ENCODE results near the gene THADA.
"Not testable (repeated sequence)": the region's sequence is repeated elsewhere in the genome, so short reads cannot be mapped to it uniquely, and the experiment has no call there.

Gene THADA

DNA sequence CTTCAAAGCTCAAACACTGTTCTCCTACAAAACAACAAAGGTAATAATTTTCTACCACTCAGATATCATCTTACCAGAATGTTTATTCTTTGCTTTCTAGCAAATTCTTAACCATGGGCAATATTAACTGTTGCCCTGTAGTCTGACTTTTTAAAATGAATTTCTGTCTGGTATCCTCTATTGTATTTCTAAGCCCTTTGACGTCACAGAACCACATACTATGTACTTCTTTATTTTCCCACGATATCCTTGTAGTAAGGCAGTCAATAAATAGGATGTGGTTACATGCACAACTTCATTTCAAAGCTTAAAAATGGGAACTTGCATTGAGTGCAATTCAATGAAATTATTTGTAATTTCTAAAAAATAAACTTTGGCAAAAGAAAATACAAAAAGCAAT lies 58.7 kb downstream of the THADA start:
- DNase-seq: no peak

DNA sequence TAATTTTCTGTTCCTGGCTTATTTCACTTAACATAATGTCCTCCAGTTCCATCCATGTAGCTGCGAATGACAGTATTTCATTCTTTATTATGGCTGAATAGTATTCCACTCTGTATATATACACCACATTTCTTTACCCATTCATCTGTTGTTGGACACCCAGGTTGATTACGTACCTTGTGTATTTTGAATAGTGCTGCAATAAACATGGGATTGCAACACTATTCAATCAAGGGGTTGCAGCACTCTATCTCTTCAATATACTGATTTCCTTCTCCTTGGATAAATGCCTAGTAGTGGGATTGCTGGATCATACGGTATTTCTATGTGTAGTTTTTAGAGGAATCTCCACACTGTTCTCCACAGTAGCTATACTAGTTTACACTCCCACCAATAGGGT lies 61.3 kb downstream of the THADA start:
- DNase-seq: no peak

DNA sequence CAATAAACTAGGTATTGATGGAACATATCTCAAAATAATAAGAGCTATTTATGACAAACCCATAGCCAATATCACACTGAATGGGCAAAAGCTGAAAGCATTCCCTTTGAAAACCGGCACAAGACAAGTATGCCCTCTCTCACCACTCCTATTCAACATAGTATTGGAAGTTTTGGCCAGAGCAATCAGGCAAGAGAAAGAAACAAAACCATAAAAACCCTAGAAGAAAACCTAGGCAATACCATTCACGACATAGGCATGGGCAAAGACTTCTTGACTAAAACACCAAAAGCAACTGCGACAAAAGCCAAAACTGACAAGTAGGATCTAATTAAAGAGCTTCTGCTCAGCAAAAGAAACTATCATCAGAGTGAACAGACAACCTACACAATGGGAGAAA lies 63.3 kb downstream of the THADA start:
- not testable (repeated sequence) for DNase-seq

DNA sequence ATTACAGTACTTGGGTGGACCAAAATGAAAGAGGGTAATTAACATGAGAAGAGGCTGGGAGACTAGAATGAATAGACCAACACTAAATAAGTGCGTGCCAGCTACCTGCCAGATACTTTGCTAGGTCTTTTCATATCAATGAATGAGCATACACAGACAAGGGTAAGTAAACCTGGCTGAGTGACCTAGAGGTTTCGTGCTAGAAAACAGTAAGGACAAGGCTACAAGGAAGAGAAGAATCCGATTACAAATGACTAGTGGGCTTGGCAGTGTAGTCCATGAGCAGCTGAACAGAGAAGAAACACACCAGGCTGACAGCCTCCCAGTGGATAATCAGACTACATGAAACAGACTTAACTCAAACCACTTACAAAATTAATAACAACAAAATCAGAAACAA lies 64.6 kb downstream of the THADA start:
- DNase-seq: no peak

DNA sequence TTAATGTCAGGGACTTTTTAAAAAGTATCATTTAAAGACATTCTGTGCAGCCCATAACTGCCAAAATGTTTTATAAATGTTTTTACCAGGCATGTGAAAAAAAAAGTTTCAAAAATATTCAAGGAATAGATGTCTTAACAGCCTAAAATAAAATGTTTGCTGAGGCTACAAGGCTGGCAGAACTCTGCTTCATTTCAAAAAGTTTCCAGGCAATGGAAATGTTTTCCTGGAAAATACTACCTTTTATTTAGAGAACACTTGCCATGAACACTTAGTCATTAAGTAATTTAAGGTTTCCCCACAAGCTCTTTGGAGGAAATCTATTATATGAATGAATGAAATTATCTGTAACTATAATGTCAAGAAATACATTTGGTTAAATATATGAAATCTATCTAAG lies 68.8 kb downstream of the THADA start:
- DNase-seq: no peak

DNA sequence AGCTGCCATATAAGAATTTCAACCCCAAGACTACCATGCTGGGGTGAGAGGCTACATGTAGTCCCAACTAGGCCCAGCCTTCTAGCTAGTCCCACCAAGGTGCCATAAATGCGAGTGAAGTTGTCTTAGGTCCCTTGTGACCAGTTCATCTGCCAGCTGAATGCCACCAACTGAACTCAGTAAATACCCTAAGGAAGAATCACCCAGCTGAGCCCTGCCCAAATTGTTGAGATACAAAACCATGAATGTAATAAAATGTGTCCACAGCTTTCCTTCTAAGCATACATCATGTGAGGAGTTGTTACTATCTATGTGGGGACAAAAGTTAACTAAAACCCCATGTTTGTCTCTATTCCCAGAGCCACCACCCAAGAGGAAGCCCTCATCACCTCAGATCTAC lies 70.3 kb downstream of the THADA start:
- DNase-seq: no peak

DNA sequence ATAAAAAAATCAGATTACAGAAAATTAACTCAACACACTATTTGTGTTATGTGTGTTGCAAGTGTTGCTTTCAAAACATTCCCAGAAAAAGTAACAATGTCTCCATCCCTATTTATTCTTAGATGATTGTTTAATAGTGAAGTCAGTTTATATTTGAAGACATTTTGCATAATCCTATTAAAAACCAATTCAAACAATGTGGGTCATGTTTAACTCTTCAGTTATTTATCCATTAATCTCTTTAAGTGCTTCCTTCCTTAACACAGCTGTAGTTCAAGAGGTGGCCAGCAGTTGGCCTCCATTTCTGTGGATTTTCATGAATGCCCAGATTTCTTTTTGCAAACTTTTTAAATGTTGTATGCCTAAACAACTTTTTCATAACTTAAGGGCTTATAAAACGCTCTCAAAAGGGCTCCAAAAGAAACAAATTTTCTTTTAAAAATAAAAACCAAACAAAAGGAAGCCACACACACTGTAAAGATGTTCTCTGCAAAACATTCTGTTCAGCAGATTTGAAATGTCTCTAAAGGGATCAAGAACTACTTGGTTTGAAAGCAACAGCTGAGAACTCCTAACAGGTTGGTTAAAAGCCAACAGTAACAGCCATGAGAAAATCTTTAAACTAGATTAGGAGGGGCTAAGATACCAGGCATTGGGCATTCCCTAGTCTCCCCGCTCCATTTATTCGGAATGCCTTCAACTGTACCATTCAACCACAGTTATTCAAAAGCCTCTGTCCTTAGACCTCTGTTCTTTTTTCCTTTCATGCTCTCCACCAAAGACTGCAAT lies 71.5 kb downstream of the THADA start:
- no peak for DNase-seq

DNA sequence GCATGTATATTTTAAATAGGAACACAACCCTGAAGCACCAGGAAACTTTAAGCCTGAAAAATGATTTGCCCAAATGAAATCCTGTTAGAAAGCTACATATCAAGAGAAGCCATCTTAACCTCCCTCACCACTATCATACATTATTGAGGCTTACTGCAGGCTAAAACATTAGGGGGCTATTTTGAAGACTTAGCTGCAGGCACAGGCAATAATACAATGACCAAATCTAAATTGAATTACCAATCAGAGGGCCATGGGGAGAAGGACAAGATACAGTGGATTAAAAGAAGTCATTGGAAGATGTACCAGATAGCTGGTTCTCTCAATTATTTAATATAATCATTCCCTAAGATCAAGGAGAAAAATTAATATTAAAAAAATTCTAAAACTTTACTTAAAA lies 73.7 kb downstream of the THADA start:
- no peak for DNase-seq

DNA sequence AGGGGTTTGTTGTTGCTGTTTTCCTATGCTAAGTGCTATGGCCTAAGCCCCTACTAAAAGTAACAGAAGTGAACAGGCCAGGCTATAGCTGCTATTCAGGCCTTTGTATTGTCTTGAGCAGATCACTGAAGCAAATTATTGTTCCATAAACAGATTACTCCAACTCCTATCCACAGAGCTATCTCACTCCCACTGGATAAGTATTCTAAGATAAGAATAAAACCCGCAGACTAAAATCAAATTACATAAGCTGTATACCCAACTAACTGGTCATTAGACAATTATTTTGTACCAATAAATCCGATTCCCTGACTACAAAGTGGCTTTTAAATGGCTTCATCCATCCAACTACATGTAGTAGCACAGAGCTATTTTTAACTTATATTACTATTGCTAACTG lies 74.3 kb downstream of the THADA start:
- no peak for DNase-seq

DNA sequence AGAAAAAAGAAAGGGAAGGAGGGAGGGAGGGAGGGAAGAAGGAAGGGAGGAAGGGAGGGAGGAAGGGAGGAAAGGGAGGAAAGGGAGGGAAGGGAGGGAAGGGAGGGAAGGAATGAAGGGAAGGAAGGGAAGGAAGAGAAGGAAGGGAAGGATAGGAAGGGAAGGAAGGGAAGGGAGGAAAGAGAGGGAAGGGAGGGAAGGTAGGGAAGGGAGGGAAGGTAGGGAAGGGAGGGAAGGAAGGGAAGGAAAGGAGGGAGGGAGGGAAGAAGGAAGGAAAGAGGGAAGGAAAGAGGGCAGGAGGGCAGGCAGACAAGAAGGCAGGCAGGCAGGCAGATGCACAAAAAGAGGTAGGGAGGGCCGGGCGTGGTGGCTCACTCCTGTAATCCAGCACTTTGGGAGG lies 74.9 kb downstream of the THADA start:
- DNase-seq: no peak

DNA sequence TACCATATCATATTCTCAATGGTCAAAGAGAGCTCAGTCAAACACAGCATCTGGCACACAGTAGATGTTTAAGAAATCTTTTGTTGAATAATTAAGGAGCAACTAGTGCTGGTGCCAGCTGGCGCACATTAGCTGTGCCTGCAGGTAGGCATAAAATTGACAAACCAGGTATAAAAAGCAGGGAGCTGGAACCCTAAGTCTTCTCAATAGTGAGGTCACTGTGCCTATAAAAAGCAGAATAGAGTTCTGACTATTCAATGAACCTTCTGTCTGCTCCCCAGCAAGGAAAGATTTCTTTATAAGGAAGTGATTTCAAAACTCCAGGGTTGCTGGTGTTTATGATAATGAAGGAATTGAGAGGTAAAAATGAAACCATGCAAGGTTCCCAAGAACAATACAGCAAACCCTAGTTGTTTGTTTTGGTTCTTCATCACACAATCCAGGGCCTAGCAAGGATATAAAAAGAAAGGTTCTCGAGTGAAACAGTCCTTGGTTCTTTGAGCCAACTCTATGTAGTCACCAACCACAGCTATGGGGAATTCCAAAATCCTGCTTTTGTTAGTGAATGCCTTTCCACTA lies 76.1 kb downstream of the THADA start:
- DNase-seq: no peak

DNA sequence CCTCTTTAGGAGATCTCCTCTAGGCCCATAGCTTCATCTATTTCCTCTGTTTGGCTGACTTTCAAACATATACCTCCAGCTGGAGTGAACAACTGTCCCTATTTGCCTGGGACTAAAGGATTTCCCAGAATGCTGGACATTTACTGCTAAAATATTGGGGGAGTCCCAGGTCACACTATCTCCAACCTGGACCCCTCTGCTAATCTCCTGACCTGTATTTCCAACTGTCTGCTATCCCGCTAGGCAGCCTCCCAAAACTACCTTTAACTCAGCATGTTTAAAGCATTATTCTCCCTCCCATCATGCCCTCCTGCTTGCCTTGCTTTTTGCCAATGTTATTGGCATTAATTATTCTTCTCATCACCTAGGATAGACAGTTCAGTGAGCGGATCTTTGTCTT lies 77.1 kb downstream of the THADA start:
- DNase-seq: no peak

DNA sequence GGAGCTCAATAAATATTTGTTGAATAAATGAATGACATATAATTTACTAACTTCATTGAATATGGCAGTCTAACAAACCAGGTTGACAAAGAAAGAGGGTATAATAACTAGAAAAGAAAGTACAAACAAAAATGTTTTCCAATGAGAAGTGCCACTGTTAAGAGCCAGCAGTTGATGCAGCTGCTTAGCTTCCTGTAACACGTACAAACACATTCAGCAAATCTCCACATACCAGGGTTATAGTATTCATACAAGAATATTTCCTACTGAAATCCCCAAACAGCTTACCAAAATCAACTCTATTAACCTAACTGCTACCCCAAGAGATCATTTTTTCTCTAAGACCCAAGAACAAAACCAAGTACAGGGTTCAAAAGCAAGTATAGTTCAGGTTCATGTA lies 77.7 kb downstream of the THADA start:
- DNase-seq: no peak

DNA sequence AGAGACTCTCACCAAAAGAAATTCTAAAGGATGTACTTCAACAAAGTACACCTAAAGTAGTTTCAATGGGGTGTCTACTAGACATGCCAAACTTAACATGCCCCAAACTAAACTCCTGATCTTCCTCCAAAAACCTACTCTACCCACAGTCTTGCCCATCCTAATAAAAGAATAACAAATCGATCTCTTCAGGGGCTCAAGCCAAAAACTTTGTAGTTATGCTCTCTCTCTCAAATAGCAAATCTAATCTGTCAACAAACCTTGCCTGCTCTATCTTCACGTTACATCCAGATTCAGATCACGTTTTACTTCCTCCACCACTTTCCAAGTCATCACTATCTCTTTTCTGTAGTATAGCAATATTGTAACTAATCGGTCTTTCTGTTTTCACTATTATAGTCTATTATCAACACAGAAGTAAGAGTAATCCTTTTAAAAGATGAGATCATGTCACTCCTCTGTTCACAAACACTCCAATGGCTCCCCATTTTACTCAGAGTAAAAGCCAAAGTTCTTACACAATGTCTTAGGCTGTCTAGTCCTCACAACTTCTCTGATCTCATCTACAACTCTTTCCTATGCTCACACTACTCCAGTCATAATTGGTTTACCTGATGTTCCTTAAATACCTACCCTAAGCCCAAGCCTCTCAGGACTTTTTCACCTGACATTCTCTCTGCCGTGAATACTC lies 79.9 kb downstream of the THADA start:
- DNase-seq: no peak

DNA sequence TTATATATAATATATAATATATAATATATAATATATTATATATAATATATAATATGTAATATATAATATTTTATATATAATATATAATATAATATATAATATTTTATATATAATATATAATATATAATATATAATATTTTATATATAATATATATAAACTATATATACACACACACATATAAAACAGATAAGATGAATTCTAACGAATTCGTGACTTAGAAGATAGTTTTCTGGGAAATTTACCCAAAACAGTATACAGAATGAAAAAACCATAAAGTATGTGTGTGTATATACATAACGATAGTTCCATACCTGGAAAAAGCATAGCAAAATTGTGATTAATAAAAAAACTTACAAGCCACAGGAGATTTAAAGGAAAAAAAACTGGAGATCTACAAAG lies 80.6 kb downstream of the THADA start:
- no peak for DNase-seq

DNA sequence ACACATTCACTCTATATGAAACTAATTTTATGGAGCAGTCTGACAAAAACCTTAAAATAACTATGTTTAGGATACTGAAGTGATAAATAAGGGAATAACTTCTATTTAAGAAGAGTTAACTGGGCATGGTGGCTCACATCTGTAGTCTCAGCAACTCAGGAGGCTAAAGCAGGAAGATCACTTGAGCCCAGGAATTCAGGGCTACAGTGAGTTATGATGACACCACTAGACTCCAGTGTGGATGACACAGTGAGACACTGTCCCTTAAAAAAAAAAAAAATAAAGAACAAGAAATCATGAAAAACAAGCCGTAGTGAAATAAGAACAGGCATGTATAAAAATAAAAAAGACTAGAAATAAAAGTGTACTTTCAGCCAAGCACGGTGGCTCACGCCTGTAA lies 82.0 kb downstream of the THADA start:
- DNase-seq: no peak

DNA sequence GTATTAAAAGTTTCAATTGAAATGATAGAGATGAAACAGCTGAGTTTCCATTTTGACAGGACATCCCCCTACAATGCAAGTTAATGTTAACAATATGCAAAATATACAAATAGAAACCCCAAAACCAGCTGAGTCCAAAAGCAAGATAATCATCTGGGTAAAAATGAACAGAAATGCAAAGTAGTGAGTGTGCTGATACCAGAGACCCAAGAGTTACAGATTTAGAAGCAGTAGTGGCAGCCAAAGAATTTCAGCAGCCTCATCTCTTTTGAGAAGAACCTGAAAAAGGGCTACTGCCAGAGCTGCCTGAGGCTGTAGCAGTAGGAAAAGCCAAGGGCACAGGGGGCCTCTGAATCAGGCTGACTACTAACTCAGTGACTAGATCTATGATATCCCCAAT lies 82.6 kb downstream of the THADA start:
- DNase-seq: no peak

DNA sequence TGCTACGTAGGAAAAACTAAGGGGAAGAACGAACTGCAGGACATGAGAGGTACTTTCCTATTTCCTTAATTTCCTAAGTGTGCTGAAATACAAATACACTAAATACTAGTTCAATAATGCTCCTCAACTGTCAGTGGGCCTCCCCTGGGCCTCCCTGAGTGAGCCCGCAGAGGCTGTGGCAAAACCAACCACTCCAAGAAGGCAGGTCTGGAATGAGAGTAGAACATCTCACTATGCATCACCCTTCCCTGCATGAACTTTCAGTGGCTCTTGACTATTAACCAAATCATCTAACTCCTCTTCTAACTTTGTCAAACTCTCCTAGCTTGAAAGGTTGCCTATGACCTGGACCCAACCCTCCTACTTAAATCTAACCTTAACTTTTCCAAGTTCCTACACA lies 84.6 kb downstream of the THADA start:
- DNase-seq: no peak

DNA sequence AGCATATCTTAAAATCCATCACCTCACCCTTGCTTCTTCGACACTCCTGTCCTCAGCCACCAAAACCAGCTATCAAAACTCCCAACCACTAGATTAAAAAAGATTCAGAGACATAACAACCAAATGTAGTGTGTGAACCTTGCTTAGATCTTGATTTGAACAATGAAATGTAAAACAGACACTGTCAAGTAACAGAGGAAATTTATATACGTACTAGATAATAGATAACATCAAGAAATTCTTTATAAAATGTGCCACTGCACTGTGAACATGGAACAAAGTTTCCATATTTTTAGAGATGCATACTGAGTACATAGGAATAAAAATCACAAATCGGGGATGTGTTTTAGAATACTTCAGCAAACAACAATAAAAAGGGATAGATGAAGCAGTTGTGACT lies 86.0 kb downstream of the THADA start:
- DNase-seq: no peak

DNA sequence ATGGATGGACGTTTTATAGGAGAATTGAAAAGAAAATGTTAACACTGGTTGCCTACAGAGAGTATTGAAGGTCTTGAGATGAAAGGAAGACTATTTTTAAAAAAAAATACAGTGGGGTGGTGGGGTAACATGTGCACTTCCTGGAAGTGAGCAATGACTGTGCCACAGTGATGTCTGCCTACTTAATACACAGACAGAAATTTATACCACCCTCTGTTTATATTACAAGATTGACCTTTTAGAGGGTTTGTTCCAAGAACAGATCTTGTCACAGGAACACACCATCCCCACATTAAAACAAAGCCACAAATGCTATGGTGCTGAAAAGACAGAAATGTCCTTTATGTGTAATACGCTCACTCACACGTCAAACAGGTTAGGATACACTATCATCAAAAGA lies 87.6 kb downstream of the THADA start:
- DNase-seq: no peak

DNA sequence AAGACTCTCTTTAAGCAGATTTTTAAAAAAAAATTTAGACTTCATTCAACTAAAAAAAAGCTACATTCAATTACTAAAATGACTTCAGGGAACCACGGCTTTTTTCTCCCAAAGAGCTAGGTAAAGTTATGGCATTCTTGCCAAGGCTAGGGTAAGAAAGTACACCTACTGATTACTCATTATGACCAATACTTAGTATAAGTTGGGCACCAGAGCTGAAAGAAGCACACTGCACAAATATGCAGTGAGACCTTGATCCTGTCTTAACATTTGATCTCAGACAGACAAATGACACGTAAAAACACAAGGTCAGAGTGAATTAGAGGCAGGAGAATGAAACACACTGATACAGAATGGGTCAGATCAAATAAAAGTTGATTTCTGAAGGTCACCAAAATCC lies 88.7 kb downstream of the THADA start:
- no peak for DNase-seq

DNA sequence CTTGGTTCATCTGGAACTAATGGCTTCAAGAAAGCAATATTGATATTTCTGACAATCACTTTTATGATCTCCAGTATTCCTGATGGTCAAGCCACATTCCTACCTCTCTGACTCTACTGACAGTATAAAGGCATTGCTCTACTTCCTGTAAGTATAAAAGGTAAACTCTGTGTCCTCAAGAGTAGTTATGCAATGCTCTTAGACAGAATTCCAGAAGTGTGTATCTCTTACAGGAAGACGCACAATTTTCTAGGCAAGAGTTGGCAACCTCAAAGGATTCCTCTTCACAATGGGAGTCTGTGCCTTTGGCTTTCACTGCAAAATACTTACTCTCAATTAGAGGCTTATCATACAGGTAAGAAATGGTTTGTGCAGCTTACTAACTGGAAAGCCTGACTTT lies 100.1 kb downstream of the THADA start:
- no peak for DNase-seq

DNA sequence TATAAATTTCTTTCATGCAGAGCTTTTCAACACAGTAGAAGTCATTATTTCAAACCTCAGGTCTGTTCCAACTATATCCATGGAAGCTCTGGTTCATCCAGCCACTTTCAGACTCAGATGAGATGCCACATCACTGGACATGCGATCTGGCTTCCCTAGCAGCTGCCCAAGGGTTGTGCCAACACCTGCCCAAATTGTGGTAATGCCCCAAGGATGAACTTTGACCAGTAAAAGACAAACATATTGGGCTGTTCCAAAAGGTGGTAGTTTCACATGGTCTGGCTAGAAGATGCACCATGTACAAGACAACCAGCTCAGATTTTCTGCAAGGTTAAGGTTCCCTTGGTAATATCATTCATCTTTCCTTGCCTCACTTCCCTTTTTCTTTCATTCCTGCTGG lies 101.9 kb downstream of the THADA start:
- DNase-seq: no peak

DNA sequence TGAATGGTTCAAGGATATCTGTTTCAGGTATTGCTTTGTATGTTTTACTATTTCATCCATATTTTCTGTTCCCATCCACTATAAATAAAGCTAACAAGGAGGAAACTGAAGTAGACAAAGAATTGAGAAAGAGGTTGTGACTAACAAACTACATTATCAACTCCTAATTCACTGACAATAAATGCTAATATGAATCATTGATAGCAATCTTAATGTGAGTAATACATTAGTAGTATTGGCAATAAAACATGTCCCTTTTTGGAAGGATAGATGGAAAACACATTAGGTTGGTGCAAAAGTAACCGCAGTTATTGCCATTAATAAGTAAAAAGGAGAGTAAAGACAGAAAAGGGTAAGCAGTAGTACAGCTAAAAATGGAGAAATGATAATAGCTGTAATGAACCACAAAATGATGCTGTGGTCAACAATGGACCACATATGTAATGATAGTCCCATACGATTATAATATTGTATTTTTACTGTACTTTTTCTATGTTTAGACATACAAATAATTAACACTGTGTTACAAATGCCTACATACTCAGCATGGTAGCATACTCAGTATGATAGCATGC lies 104.7 kb downstream of the THADA start:
- no peak for DNase-seq
